Progenitor cell of endocrine pancreas (in vitro differentiated cells): ENCODE measurements around the gene NHSL2. TPM values are rescaled to one million over a fixed set of nuclear protein-coding genes. Genes with fewer than 3 reads are reported as not detected.
"Not testable (repeated sequence)": the region's sequence is repeated elsewhere in the genome, so short reads cannot be mapped to it uniquely, and the experiment has no call there.

ENCODE experiments used
- DNase-seq: peaks from one replicate; pipeline ENCODE4 v3.0.0; 2021; ENCODE audit warnings: low spot score; ENCODE audit not compliant: unreplicated experiment
- H3K27ac Mint-ChIP-seq: 2 replicates; pipeline ENCODE4 v1.8.0; 2021; ENCODE audit warnings: mild to moderate bottlenecking, moderate library complexity, mixed read lengths
- H3K27me3 Mint-ChIP-seq: 2 replicates; pipeline ENCODE4 v1.8.0; 2021; ENCODE audit warnings: mixed read lengths
- H3K36me3 Mint-ChIP-seq: 2 replicates; pipeline ENCODE4 v1.8.0; 2022; ENCODE audit warnings: mixed read lengths; ENCODE audit not compliant: insufficient read depth
- H3K4me1 Mint-ChIP-seq: 2 replicates; pipeline ENCODE4 v1.8.0; 2021; ENCODE audit warnings: low read depth, mixed read lengths
- H3K4me3 Mint-ChIP-seq: 2 replicates; pipeline ENCODE4 v1.8.0; 2021; ENCODE audit warnings: low read depth, mild to moderate bottlenecking, moderate library complexity, mixed read lengths
- H3K9me3 Mint-ChIP-seq: 2 replicates; pipeline ENCODE4 v1.8.0; 2021; ENCODE audit warnings: low read depth, mixed read lengths
- CTCF ChIP-seq: fragments of 200-600 bp; sonication (generic); IDR thresholded peaks from one replicate; pipeline ENCODE4 v1.5.0; 2021; ENCODE audit warnings: antibody characterized with exemption, mild to moderate bottlenecking; ENCODE audit not compliant: unreplicated experiment
- total RNA-seq: library from RNA; stranded (reverse); gene quantifications from 2 replicates; pipeline ENCODE4 v1.2.1, GENCODE V29; 2021

Gene NHSL2
- total RNA-seq, 1 donor from 2014 or later = 3.4 TPM

- no peaks in the 10 kb centered on the region for H3K27me3 Mint-ChIP-seq
- no peak overlapping the region for H3K27ac Mint-ChIP-seq
- H3K36me3 Mint-ChIP-seq = peaks cover 2% of the 10 kb centered on the region
- no peaks in the 10 kb centered on the region for H3K4me1 Mint-ChIP-seq
- no peak for TF ChIP-seq CTCF
- H3K4me3 Mint-ChIP-seq = no peak overlapping the region
- H3K9me3 Mint-ChIP-seq = peaks cover 35% of the 10 kb centered on the region
- no peak for DNase-seq
Observed at GRCh38 chrX:72159769-72160168, 249.1 kb downstream of the NHSL2 start.

- H3K9me3 Mint-ChIP-seq = peaks cover 4% of the 10 kb centered on the region
- H3K4me1 Mint-ChIP-seq = no peaks in the 10 kb centered on the region
- no peak for TF ChIP-seq CTCF
Observed at GRCh38 chrX:72165551-72165950, 254.9 kb downstream of the NHSL2 start.

GRCh38 chrX:72169008-72169728, 258.5 kb downstream of the NHSL2 start:
- Mint-ChIP-seq H3K36me3 (no peaks in the 10 kb centered on the region), H3K27me3 (no peaks in the 10 kb centered on the region), H3K27ac (no peak overlapping the region), H3K9me3 (peaks cover 2% of the 10 kb centered on the region), H3K4me1 (no peaks in the 10 kb centered on the region), H3K4me3 (no peak overlapping the region)
- no peak for DNase-seq
- TF ChIP-seq CTCF = no peak

More at GRCh38 chrX:72165551-72165950, 254.9 kb downstream of the NHSL2 start:
- no peak for DNase-seq
- H3K27ac Mint-ChIP-seq = no peak overlapping the region
- H3K36me3 Mint-ChIP-seq = no peaks in the 10 kb centered on the region
- H3K4me3 Mint-ChIP-seq = no peak overlapping the region
- no peaks in the 10 kb centered on the region for H3K27me3 Mint-ChIP-seq

- H3K27ac Mint-ChIP-seq, DNase-seq, H3K4me1 Mint-ChIP-seq, H3K4me3 Mint-ChIP-seq, H3K36me3 Mint-ChIP-seq, H3K27me3 Mint-ChIP-seq: not testable (repeated sequence)
- H3K9me3 Mint-ChIP-seq = peaks cover 24% of the 10 kb centered on the region
Observed at GRCh38 chrX:72176289-72176688, 265.6 kb downstream of the NHSL2 start.

GRCh38 chrX:72176981-72177380, 266.3 kb downstream of the NHSL2 start:
- Mint-ChIP-seq H3K36me3 (no peaks in the 10 kb centered on the region), H3K4me1 (no peaks in the 10 kb centered on the region), H3K27ac (no peak overlapping the region), H3K9me3 (peaks cover 23% of the 10 kb centered on the region), H3K4me3 (no peak overlapping the region), H3K27me3 (no peaks in the 10 kb centered on the region)
- DNase-seq = no peak
- TF ChIP-seq CTCF = no peak

- no peak overlapping the region for H3K27ac Mint-ChIP-seq
- H3K36me3 Mint-ChIP-seq = no peaks in the 10 kb centered on the region
Observed at GRCh38 chrX:72180539-72180938, 269.9 kb downstream of the NHSL2 start.

More at GRCh38 chrX:72180539-72180938, 269.9 kb downstream of the NHSL2 start:
- no peaks in the 10 kb centered on the region for H3K4me1 Mint-ChIP-seq
- no peak for DNase-seq
- no peak for TF ChIP-seq CTCF
- H3K4me3 Mint-ChIP-seq = peak overlapping the region; percentile 14
- H3K27me3 Mint-ChIP-seq = no peaks in the 10 kb centered on the region
- H3K9me3 Mint-ChIP-seq = peaks cover 25% of the 10 kb centered on the region
